Measurements from ENCODE around the gene KHDRBS1. TPM values are rescaled to one million over a fixed set of nuclear protein-coding genes. Genes with fewer than 3 reads are reported as not detected.
A peak's percentile ranks its signal among the peaks of the same experiment; 100 is the strongest.
"Not testable (repeated sequence)": the region's sequence is repeated elsewhere in the genome, so short reads cannot be mapped to it uniquely, and the experiment has no call there.

Gene KHDRBS1
- total RNA-seq, 2 experiments from 2014 or later: 200 to 203 TPM

DNA sequence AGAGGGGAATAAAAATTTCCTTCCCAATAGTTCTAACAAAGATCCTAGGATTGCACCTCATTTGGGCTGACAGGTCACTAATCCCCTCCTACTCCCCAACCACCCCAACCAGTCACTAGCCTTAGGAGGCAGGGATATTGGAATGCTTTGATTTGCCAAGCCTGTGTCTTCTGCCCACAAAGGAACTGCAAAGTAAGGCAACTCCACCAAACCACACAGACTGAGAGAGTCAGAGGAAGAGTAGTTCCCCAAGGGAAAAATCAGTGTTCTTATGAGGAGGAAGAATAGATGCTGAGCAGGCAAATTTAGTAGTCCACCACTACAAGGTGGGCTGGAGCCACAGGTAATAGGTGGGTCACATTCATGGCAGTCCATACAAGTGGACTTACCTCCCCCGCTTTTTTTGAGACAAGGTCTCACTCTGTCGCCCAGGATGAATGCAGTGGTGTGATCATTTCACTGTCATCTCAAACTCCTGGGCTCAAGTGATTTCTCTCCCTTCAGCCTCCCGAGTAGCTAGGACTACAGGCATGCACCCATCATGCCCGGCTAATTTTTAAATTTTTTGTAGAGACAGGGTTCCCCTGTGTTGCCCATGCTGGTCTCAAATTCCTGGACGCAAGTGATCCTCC, 55.4 kb downstream of the KHDRBS1 start:
- intact Hi-C loops (cut with micrococcal nuclease): no loop called here
- H3K4me1 Mint-ChIP-seq (ENCODE audit: low read depth): peaks cover 21% of the 10 kb centered on the region
- H3K9me3 Mint-ChIP-seq: no peaks in the 10 kb centered on the region
- ChIA-PET CTCF (no interaction called here), POLR2A (interaction anchor here (1.0 kb wide), 1 partner anchor 39 kb away, joined by 4 read pairs; the partner anchor contains the start of gene KPNA6)
- no peak for DNase-seq
- no peak overlapping the region for H3K27ac Mint-ChIP-seq
- no peaks in the 10 kb centered on the region for H3K36me3 Mint-ChIP-seq
- peak overlapping the region; percentile 0 for H3K4me3 Mint-ChIP-seq
- H3K27me3 Mint-ChIP-seq: no peaks in the 10 kb centered on the region

DNA sequence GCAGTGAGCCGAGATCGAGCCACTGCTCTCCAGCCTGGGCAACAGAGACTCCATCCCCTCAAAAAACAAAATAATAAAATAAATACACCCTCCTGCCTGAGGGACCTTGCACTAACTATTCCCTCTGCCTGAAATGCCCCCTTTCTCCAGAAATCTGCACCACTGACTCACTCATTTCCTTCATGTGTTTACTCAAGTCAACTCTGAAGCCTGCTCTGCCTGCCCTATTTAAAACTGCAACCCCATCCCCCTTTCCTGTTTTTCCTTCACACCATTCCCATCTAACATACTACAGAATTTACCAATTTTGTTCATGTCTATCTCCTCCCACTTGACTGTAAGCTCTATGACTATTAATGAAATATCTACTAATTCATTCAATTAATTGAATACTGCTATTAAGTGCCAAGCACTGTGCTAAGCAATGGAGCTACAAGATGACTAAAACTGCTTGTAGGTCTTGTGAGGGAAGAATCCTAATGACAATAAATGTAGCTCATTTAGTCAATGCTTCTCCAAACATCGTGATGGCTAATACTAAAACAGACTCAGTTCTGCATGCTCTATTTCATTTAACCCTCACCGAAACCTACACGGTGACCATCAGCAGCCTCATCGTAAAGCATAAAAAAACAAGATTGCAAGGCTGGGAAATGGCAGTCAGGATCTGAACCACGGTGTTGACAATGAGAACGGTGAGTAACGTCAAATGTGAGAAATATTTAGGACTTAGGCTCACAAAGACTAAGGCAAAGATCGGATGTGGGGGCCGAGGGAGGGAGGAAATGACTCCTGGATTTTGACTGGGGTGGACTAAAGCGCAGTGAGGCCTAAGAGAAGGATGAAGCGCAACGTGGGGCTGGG, 58.3 kb downstream of the KHDRBS1 start:
- CTCF ChIA-PET: interaction anchor here (1.0 to 3.6 kb wide), 4 partner anchors 9 to 323 kb away, joined by 3 to 28 read pairs (median 6); partner anchors contain the start of genes BSDC1 and KPNA6
- Mint-ChIP-seq H3K36me3 (peaks cover 3% of the 10 kb centered on the region), H3K27ac (peak overlapping the region; percentile 89), H3K27me3 (no peaks in the 10 kb centered on the region), H3K4me3 (peak overlapping the region; percentile 79), H3K4me1 (ENCODE audit: low read depth) (peaks cover 26% of the 10 kb centered on the region), H3K9me3 (no peaks in the 10 kb centered on the region)
- POLR2A ChIA-PET: interaction anchor here (0.6 to 3.7 kb wide), 8 partner anchors 11 to 579 kb away, joined by 3 to 37 read pairs (median 4); partner anchors contain the start of genes KHDRBS1, KPNA6, RBBP4 and TXLNA
- intact Hi-C loops (cut with micrococcal nuclease): loop anchor here (1.0 to 5.0 kb wide), 5 partner anchors 35 to 322 kb away; partner anchors contain the start of genes BSDC1, KHDRBS1, PTP4A2 and TXLNA
- peak; percentile 77 for DNase-seq

DNA sequence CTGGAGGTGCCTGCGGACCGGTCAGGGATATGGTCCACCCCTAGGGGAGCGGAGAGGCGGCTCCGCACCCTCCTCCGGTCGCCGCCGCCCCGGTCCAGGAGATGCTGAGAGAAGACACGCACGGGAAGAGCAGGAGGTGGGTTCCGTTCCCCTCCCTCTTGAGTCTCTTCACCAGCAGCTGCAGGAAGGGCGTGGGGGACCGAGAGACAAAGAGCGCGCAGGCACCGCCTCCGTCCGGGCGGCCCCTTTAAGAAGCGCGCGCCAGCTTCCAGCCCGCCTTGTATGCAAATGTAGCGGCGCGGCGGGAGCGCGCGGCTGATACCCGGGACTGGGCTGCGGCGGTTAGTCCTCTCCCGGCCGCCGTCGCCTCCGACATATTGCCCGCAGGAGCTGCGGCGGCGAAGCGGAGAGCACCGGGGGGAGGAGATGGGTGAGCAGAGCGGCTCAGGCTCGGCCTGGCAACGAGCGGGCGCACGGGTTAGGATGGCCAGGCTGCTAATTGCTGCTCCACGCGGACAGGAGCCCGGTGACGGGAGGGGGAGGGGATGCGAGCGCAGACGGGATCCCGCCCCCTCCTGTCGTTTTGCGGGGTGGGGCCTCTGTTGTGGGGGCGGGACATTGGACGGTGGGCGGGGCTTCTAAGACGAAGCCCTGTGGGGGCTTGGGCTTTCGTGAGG, 59.1 kb downstream of the KHDRBS1 start, which contains the start of gene TMEM39B:
Gene TMEM39B, plus strand, starts transcription at position 318 of the 677 bp plus-strand sequence. Its CDS starts 109 bp downstream, at position 427.
- H3K36me3 Mint-ChIP-seq: peaks cover 11% of the 10 kb centered on the region
- H3K4me1 Mint-ChIP-seq (ENCODE audit: low read depth): peaks cover 32% of the 10 kb centered on the region
- CTCF ChIA-PET: interaction anchor here (1.0 to 3.6 kb wide), 6 partner anchors 9 to 322 kb away, joined by 3 to 28 read pairs (median 3); partner anchors contain the start of genes BSDC1 and KPNA6
- peak within 1 kb of the TSS; percentile 79 for H3K4me3 Mint-ChIP-seq
- H3K9me3 Mint-ChIP-seq: no peaks in the 10 kb centered on the region
- no peaks in the 10 kb centered on the region for H3K27me3 Mint-ChIP-seq
- intact Hi-C loops (cut with micrococcal nuclease): loop anchor here (1.0 to 5.0 kb wide), 5 partner anchors 35 to 322 kb away; partner anchors contain the start of genes BSDC1, KHDRBS1, PTP4A2 and TXLNA
- peak within 1 kb of the TSS; percentile 89 for H3K27ac Mint-ChIP-seq
- peak; percentile 96 for DNase-seq
- POLR2A ChIA-PET: interaction anchor here (0.6 to 3.7 kb wide), 9 partner anchors 12 to 578 kb away, joined by 3 to 37 read pairs (median 4); partner anchors contain the start of genes KHDRBS1, KPNA6, RBBP4 and TXLNA

DNA sequence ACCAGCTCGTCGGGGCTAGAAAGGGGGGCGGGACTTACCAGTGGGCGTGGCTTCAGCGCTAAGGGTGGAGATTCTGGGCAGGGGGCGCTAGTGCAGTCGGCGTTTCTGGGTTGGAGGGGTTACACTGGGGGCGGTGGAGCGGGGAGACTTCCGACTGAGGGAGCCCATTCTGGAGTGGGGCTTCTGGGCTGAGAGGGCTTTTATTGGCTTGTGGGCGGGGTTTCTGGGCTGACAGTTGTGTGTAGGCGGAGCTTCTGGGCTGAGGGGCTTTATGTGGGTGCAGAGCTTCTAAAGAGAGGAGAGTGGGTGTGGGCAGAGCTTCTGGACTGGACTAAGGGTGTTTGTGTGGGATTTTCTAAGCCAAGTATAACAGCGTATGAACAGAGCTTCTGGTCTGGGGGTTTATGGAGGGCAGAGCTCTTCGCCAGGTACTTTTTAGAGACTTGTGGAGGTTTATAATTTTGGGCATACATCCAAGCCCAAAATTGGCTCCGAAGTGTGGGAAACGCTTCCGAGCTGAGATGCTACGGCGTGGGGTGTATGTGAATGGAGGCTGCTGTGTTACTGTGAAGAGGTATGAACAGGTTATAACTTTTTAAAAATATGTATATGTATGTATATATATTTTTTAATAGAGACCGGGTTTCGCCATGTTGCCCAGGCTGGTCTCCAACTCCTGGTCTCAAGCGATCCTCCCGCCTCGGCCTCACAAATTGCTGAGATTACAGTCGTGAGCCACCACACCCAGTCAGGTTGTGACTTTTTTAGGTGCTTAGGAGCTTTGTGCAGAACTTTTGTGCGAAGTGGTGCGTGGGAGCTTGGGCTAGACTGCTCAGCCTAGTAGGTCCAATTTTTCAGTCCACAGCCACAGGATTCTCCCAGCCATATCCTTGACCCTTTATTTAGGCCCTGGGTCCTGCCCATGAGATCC, 59.9 kb downstream of the KHDRBS1 start:
- peaks cover 32% of the 10 kb centered on the region for H3K4me1 Mint-ChIP-seq (ENCODE audit: low read depth)
- intact Hi-C loops (cut with micrococcal nuclease): loop anchor here (2.0 to 5.0 kb wide), 2 partner anchors 105 to 136 kb away; partner anchors contain the start of genes PTP4A2 and TXLNA
- H3K4me3 Mint-ChIP-seq: peak overlapping the region; percentile 79
- CTCF ChIA-PET: interaction anchor here (1.0 to 3.6 kb wide), 6 partner anchors 8 to 321 kb away, joined by 3 to 28 read pairs (median 3); partner anchors contain the start of genes BSDC1 and KPNA6
- H3K9me3 Mint-ChIP-seq: no peaks in the 10 kb centered on the region
- H3K27ac Mint-ChIP-seq: peak overlapping the region; percentile 89
- no peaks in the 10 kb centered on the region for H3K27me3 Mint-ChIP-seq
- H3K36me3 Mint-ChIP-seq: peaks cover 11% of the 10 kb centered on the region
- no peak for DNase-seq
- POLR2A ChIA-PET: interaction anchor here (0.6 to 3.7 kb wide), 9 partner anchors 13 to 578 kb away, joined by 3 to 37 read pairs (median 4); partner anchors contain the start of genes KHDRBS1, KPNA6, RBBP4 and TXLNA

DNA sequence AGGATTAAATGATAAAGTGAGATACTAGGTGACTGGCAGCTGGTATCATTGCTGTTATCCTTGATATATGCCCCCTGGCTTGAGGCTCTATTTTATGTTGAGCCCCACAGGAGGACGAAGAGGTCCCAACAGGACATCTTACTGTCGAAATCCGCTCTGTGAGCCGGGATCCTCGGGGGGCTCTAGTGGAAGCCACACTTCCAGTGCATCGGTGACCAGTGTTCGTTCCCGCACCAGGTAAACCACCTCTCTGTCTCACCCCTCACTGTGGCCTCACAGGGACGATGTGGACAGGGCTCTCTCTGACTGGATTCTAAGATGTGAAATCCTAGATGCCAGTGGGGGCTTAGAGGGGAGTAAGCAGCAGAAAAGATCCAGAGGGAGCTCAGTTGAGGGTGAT, 61.2 kb downstream of the KHDRBS1 start:
- H3K27ac Mint-ChIP-seq: peak overlapping the region; percentile 74
- CTCF ChIA-PET: interaction anchor here (3.6 kb wide), 1 partner anchor 33 kb away, joined by 28 read pairs; the partner anchor contains the start of gene KPNA6
- DNase-seq: no peak
- H3K4me1 Mint-ChIP-seq (ENCODE audit: low read depth): peaks cover 32% of the 10 kb centered on the region
- no peak overlapping the region for H3K4me3 Mint-ChIP-seq
- no peaks in the 10 kb centered on the region for H3K27me3 Mint-ChIP-seq
- intact Hi-C loops (cut with micrococcal nuclease): loop anchor here (5.0 kb wide), 1 partner anchor 138 kb away; the partner anchor contains the start of gene PTP4A2
- H3K36me3 Mint-ChIP-seq: peaks cover 14% of the 10 kb centered on the region
- no peaks in the 10 kb centered on the region for H3K9me3 Mint-ChIP-seq
- POLR2A ChIA-PET: interaction anchor here (3.7 kb wide), 1 partner anchor 34 kb away, joined by 37 read pairs; the partner anchor contains the start of gene KPNA6

DNA sequence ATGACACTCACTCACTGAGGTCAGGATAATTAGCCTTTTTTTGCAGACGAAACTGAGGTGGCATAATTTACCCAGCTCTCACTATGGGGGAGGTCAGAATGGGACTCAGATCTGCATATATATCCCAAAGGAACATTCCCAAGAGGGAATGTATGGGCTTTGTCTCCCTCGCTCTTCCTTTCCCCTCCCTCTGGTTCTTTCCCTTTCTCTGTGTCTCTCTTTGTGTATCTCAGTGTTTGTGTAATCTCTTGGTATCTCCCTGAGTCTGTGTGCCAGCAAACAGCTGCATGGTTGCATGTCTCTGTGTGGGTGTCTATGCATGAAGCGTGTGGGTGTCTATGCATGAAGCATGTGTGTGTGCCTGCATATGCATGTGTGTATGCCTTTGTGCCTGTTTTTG, 63.8 kb downstream of the KHDRBS1 start:
- Mint-ChIP-seq H3K4me1 (ENCODE audit: low read depth) (peaks cover 23% of the 10 kb centered on the region), H3K27ac (no peak overlapping the region), H3K27me3 (no peaks in the 10 kb centered on the region), H3K9me3 (no peaks in the 10 kb centered on the region), H3K4me3 (no peak overlapping the region), H3K36me3 (peaks cover 20% of the 10 kb centered on the region)
- DNase-seq: no peak
- ChIA-PET POLR2A (no interaction called here), CTCF (no interaction called here)
- intact Hi-C loops (cut with micrococcal nuclease): no loop called here

DNA sequence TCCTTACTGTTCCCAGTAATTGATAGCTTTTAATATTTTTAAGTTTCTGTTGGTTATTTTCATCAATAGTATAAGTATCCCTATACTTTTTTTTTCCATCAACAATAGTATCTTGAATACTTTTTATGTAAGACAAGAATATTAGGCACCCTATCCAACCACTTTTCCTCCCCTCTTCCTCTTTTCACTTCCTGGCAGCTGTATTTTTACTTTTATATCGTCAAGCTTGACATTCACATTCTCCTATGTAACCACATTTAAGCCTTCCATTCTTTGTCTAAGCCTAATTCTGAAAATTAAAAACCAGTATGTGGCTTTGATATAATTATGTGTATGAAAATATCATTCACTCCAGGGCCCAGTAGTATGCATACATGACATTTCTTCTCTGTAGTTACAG, 68.4 kb downstream of the KHDRBS1 start:
- peaks cover 33% of the 10 kb centered on the region for H3K36me3 Mint-ChIP-seq
- H3K4me1 Mint-ChIP-seq (ENCODE audit: low read depth): peaks cover 6% of the 10 kb centered on the region
- no peak overlapping the region for H3K27ac Mint-ChIP-seq
- ChIA-PET CTCF (interaction anchor here (1.0 kb wide), 1 partner anchor 9 kb away, joined by 3 read pairs; the partner anchor contains the start of gene TMEM39B), POLR2A (interaction anchor here (0.6 kb wide), 1 partner anchor 17 kb away, joined by 3 read pairs; no protein-coding TSS in a partner anchor)
- H3K27me3 Mint-ChIP-seq: no peaks in the 10 kb centered on the region
- intact Hi-C loops (cut with micrococcal nuclease): no loop called here
- no peaks in the 10 kb centered on the region for H3K9me3 Mint-ChIP-seq
- DNase-seq: no peak
- H3K4me3 Mint-ChIP-seq: no peak overlapping the region

DNA sequence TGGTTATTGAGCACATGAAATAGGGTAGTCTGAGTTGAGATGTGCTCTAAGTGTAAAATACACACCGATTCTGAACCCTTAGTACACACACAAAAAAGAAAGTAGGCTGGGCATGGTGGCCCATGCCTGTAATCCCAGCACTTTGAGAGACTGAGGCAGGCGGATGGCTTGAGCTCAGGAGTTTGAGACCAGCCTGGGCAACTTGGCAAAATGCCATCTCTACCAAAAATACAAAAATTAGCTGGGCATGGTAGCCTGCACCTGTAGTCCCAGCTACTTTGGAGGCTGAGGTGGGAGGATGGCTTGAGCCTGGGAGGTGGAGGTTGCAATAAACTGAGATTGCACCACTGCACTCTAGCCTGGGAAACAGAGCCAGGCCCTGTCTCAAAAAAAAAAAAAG, 72.7 kb downstream of the KHDRBS1 start:
- POLR2A ChIA-PET; H3K9me3 Mint-ChIP-seq; H3K27me3 Mint-ChIP-seq; H3K4me3 Mint-ChIP-seq; DNase-seq; H3K4me1 Mint-ChIP-seq (ENCODE audit: low read depth); intact Hi-C loops (cut with micrococcal nuclease); H3K27ac Mint-ChIP-seq: not testable (repeated sequence)
- CTCF ChIA-PET: interaction anchor here (0.6 kb wide), 1 partner anchor 28 kb away, joined by 3 read pairs; no protein-coding TSS in a partner anchor
- peaks cover 25% of the 10 kb centered on the region for H3K36me3 Mint-ChIP-seq

DNA sequence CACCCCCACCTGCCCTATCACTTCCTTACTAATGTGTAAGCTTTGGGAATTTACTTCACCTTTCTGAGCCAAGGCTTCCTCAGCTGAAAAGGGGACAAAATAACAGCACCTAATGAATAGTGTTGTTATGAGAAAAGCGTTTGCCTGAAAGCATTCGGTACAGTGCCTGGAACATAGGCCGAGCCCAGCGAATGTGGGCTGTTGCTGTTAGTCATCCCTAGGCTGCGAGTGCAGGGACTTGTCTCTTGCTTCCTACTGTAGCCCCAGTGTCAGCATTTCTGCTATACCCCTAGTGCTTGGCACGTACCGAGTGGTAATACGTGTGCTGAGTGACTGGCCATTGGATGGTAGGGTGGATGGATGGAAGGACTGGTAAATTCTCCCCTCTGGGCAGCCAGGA, 77.5 kb downstream of the KHDRBS1 start:
- Mint-ChIP-seq H3K36me3 (peaks cover 19% of the 10 kb centered on the region), H3K4me3 (no peak overlapping the region), H3K4me1 (ENCODE audit: low read depth) (no peaks in the 10 kb centered on the region), H3K27me3 (no peaks in the 10 kb centered on the region), H3K9me3 (no peaks in the 10 kb centered on the region), H3K27ac (no peak overlapping the region)
- POLR2A ChIA-PET: no interaction called here
- intact Hi-C loops (cut with micrococcal nuclease): no loop called here
- no peak for DNase-seq
- CTCF ChIA-PET: no interaction called here

DNA sequence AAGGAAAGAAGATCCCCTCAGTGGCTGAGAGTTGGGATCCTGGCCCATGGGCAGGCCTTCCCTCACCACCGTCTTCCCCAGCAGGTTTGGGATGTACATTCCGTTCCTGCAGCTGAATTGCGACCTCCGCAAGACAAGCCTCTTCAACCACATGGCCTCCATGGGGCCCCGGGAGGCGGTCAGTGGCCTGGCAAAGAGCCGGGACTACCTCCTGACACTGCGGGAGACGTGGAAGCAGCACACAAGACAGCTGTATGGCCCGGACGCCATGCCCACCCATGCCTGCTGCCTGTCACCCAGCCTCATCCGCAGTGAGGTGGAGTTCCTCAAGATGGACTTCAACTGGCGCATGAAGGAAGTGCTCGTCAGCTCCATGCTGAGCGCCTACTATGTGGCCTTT, 77.9 kb downstream of the KHDRBS1 start:
- H3K9me3 Mint-ChIP-seq: no peaks in the 10 kb centered on the region
- H3K4me3 Mint-ChIP-seq: no peak overlapping the region

More for the DNA sequence above, 77.9 kb downstream of the KHDRBS1 start:
- CTCF ChIA-PET: interaction anchor here (0.9 kb wide), 1 partner anchor 17 kb away, joined by 3 read pairs; no protein-coding TSS in a partner anchor
- intact Hi-C loops (cut with micrococcal nuclease): no loop called here
- Mint-ChIP-seq H3K27me3 (no peaks in the 10 kb centered on the region), H3K27ac (no peak overlapping the region), H3K4me1 (ENCODE audit: low read depth) (no peaks in the 10 kb centered on the region), H3K36me3 (peaks cover 19% of the 10 kb centered on the region)
- no peak for DNase-seq
- POLR2A ChIA-PET: no interaction called here
